Mucosa of stomach (tissue), 1 donor: Measurements from ENCODE around the gene CDC42SE2.
A peak's percentile ranks its signal among the peaks of the same experiment; 100 is the strongest.
"Not testable (repeated sequence)": the region's sequence is repeated elsewhere in the genome, so short reads cannot be mapped to it uniquely, and the experiment has no call there.

Experiments
- H3K27me3 ChIP-seq: one replicate; pipeline ENCODE4 v1.7.0; 2013; ENCODE audit warnings: mild to moderate bottlenecking, low read length; ENCODE audit not compliant: control insufficient read depth, insufficient read depth
- H3K36me3 ChIP-seq: one replicate; pipeline ENCODE4 v1.7.0; 2013; ENCODE audit warnings: low read length; ENCODE audit not compliant: control insufficient read depth, insufficient read depth
- H3K4me1 ChIP-seq: one replicate; pipeline ENCODE4 v1.7.0; 2013; ENCODE audit warnings: mild to moderate bottlenecking, low read length; ENCODE audit not compliant: control insufficient read depth, insufficient read depth
- H3K4me3 ChIP-seq: one replicate; pipeline ENCODE4 v1.7.0; 2013; ENCODE audit warnings: low read length
- H3K9ac ChIP-seq: one replicate; pipeline ENCODE4 v1.7.0; 2013; ENCODE audit warnings: mild to moderate bottlenecking, low read length, moderate library complexity
- H3K9me3 ChIP-seq: one replicate; pipeline ENCODE4 v1.7.0; 2013; ENCODE audit warnings: mild to moderate bottlenecking, low read length, moderate library complexity; ENCODE audit not compliant: control insufficient read depth
- donor health status: Pancreatic carcinoma.

Gene CDC42SE2

DNA sequence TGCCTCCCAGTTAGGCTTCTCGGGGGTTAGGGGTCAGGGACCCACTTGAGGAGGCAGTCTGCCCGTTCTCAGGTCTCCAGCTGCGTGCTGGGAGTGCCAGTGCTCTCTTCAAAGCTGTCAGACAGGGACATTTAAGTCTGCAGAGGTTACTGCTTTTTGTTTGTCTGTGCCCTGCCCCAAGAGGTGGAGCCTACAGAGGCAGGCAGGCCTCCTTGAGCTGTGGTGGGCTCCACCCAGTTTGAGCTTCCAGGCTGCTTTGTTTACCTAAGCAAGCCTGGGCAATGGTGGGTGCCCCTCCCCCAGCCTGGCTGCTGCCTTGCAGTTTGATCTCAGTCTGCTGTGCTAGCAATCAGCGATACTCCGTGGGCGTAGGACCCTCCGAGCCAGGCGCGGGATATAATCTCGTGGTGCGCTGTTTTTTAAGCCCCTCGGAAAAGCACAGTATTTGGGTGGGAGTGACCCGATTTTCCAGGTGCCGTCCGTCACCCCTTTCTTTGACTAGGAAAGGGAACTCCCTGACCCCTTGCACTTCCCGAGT is 48.5 kb downstream of the CDC42SE2 start:
- H3K27me3 ChIP-seq, H3K36me3 ChIP-seq, H3K9me3 ChIP-seq, H3K4me1 ChIP-seq, H3K4me3 ChIP-seq: not testable (repeated sequence)
- H3K9ac ChIP-seq: peak overlapping the region; percentile 59

GRCh38 chr5:131316026-131316425 is 52.2 kb downstream of the CDC42SE2 start:
- Histone ChIP-seq H3K9ac (no peak overlapping the region), H3K4me3 (no peak overlapping the region), H3K4me1 (no peaks in the 10 kb centered on the region), H3K9me3 (no peaks in the 10 kb centered on the region), H3K27me3 (no peaks in the 10 kb centered on the region), H3K36me3 (no peaks in the 10 kb centered on the region)

DNA sequence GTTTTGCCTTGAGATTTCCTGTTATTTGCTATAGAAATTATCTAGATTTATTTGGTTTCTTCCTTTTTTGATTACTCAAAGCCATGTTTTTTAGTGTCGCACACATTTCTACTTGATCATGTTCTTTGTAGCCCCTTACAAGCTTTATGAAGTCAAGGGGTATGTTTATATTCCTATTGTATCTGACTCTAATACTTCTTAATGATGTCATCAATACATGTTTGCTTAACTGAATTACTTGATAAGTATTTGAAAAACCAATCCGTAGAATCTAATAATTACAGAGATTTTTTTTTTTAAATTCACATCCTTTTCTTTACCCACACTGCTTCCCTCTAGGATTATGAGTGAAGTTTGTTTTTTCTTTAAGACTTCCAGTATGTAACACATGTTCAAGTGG is 53.0 kb downstream of the CDC42SE2 start:
- no peaks in the 10 kb centered on the region for H3K4me1 ChIP-seq
- H3K4me3 ChIP-seq: no peak overlapping the region
- no peak overlapping the region for H3K9ac ChIP-seq
- H3K9me3 ChIP-seq: no peaks in the 10 kb centered on the region
- H3K36me3 ChIP-seq: no peaks in the 10 kb centered on the region
- no peaks in the 10 kb centered on the region for H3K27me3 ChIP-seq

GRCh38 chr5:131318455-131318854 is 54.6 kb downstream of the CDC42SE2 start:
- no peaks in the 10 kb centered on the region for H3K27me3 ChIP-seq
- H3K36me3 ChIP-seq: no peaks in the 10 kb centered on the region
- H3K4me3 ChIP-seq: no peak overlapping the region
- H3K9me3 ChIP-seq: no peaks in the 10 kb centered on the region
- peaks cover 3% of the 10 kb centered on the region for H3K4me1 ChIP-seq
- no peak overlapping the region for H3K9ac ChIP-seq

GRCh38 chr5:131321066-131321465 is 57.2 kb downstream of the CDC42SE2 start:
- no peak overlapping the region for H3K9ac ChIP-seq
- no peaks in the 10 kb centered on the region for H3K27me3 ChIP-seq
- no peaks in the 10 kb centered on the region for H3K9me3 ChIP-seq
- H3K4me1 ChIP-seq: peaks cover 3% of the 10 kb centered on the region
- H3K4me3 ChIP-seq: no peak overlapping the region
- no peaks in the 10 kb centered on the region for H3K36me3 ChIP-seq

- Histone ChIP-seq H3K27me3 (no peaks in the 10 kb centered on the region), H3K36me3 (no peaks in the 10 kb centered on the region), H3K9ac (no peak overlapping the region), H3K4me3 (no peak overlapping the region), H3K9me3 (no peaks in the 10 kb centered on the region), H3K4me1 (peaks cover 3% of the 10 kb centered on the region)
Measured at GRCh38 chr5:131322926-131323325, 59.1 kb downstream of the CDC42SE2 start.

DNA sequence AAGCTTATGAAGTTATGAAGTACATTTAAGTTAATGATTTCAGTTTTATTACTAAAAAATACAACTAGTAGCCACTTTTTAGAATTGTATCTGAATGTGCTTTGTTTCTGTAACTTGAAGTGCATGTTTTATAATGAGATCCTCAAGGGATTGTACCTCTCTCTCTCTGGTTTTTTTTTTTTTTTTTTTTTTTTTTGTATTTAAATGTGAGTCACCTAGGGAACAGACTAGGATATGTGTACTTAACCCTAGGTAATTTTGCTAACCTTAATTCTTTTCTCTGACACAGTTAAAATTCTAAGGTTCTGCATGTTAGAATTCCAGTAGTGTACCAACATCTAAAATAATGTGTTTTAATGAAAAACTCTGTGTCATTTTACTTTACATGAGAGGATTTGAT is 59.5 kb downstream of the CDC42SE2 start:
- H3K4me1 ChIP-seq: peaks cover 5% of the 10 kb centered on the region
- H3K9me3 ChIP-seq: no peaks in the 10 kb centered on the region
- H3K36me3 ChIP-seq: no peaks in the 10 kb centered on the region
- H3K4me3 ChIP-seq: no peak overlapping the region
- H3K27me3 ChIP-seq: no peaks in the 10 kb centered on the region
- H3K9ac ChIP-seq: no peak overlapping the region

DNA sequence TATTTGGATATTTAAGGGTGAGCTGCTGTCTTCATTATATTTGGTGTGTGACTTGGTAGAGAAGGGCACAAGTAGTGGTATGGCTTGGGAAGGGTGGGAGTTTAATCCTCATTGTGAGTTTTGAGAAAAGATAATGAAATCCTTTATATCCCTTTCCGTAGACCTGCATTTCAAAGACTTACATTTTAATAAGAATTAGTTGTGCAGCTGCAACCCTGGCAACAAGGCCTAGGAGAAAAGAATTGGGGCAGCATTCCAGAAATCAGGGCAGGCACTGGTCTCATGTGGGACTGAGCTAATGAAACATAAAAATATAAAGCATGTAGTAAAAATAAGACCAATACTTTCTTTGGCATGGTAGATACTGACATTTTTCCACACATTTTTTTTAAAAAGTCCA is 60.5 kb downstream of the CDC42SE2 start:
- Histone ChIP-seq H3K4me1 (peaks cover 12% of the 10 kb centered on the region), H3K27me3 (no peaks in the 10 kb centered on the region), H3K4me3 (no peak overlapping the region), H3K9ac (no peak overlapping the region), H3K9me3 (no peaks in the 10 kb centered on the region), H3K36me3 (no peaks in the 10 kb centered on the region)

- Histone ChIP-seq H3K4me1 (peaks cover 9% of the 10 kb centered on the region), H3K36me3 (no peaks in the 10 kb centered on the region), H3K27me3 (no peaks in the 10 kb centered on the region), H3K9me3 (no peaks in the 10 kb centered on the region), H3K9ac (no peak overlapping the region), H3K4me3 (no peak overlapping the region)
Measured at GRCh38 chr5:131328536-131329285, 64.9 kb downstream of the CDC42SE2 start.

DNA sequence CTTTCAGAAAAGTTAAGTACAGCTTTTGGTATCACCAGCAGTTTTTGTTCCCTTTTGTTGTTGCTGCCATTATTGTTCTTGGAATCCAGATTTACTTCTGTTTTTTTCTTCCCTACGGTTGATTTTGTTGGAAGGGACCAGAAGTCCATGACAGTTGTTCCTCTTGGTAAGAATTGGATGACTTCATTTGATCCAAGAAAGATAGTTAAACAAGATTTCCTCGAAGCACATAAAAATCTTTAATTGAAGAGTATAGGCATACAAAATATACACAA is 65.4 kb downstream of the CDC42SE2 start:
- H3K4me3 ChIP-seq: no peak overlapping the region
- H3K4me1 ChIP-seq: peaks cover 9% of the 10 kb centered on the region
- no peaks in the 10 kb centered on the region for H3K36me3 ChIP-seq
- no peaks in the 10 kb centered on the region for H3K27me3 ChIP-seq
- no peak overlapping the region for H3K9ac ChIP-seq
- H3K9me3 ChIP-seq: no peaks in the 10 kb centered on the region

- Histone ChIP-seq H3K4me3 (no peak overlapping the region), H3K27me3 (no peaks in the 10 kb centered on the region), H3K4me1 (peaks cover 9% of the 10 kb centered on the region), H3K9ac (no peak overlapping the region), H3K9me3 (no peaks in the 10 kb centered on the region), H3K36me3 (no peaks in the 10 kb centered on the region)
Measured at GRCh38 chr5:131330031-131330430, 66.2 kb downstream of the CDC42SE2 start.

DNA sequence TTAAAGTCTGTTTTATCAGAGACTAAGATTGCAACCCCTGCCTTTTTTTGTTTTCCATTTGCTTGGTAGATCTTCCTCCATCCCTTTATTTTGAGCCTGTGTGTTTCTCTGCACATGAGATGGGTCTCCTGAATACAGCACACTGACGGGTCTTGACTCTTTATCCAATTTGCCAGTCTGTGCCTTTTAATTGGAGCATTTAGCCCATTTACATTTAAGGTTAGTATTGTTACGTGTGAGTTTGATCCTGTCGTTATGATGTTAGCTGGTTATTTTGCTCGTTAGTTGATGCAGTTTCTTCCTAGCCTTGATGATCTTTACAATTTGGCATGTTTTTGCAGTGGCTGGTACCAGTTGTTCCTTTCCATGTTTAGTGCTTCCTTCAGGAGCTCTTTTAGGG is 71.9 kb downstream of the CDC42SE2 start:
- not testable (repeated sequence) for H3K9me3 ChIP-seq

GRCh38 chr5:131336801-131337200 is 72.9 kb downstream of the CDC42SE2 start:
- H3K36me3 ChIP-seq, H3K27me3 ChIP-seq, H3K9ac ChIP-seq, H3K4me1 ChIP-seq, H3K4me3 ChIP-seq, H3K9me3 ChIP-seq: not testable (repeated sequence)

More for the DNA sequence above, 71.9 kb downstream of the CDC42SE2 start:
- H3K4me3 ChIP-seq, H3K4me1 ChIP-seq, H3K36me3 ChIP-seq, H3K9ac ChIP-seq, H3K27me3 ChIP-seq: not testable (repeated sequence)
